Activated CD4-positive, alpha-beta T cell treated with anti-CD3 and anti-CD28 coated beads, Interleukin-2, amount 50 U/mL, for 16 hours (primary cell): ENCODE data around the gene CMC1.
A peak's percentile ranks its signal among the peaks of the same experiment; 100 is the strongest.
"Not testable (repeated sequence)": the region's sequence is repeated elsewhere in the genome, so short reads cannot be mapped to it uniquely, and the experiment has no call there.

ENCODE experiments used
- DNase-seq: peaks from one replicate; pipeline ENCODE4 v3.0.0-alpha.2; 2020

The CMC1 gene

DNA sequence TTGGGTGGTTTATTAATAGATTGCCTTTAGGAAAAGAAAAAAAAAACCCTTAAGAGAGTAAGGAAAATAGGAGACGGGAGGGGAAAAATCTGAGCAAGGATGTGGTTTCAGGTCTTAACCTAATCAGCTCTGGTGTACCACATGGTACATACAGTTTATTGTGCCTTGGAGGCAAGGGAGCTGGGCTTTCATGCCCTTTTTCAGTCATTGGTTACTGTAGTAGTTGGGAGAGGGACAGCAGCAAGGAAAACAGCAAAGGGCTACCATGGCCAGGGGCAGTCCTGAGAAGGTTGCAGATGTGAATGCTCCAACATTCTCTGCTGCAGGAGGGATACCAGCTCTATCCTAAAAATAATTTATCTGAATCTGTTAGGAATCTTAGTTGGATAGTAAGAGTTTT, 5.9 kb downstream of the CMC1 start:
- no peak for DNase-seq

DNA sequence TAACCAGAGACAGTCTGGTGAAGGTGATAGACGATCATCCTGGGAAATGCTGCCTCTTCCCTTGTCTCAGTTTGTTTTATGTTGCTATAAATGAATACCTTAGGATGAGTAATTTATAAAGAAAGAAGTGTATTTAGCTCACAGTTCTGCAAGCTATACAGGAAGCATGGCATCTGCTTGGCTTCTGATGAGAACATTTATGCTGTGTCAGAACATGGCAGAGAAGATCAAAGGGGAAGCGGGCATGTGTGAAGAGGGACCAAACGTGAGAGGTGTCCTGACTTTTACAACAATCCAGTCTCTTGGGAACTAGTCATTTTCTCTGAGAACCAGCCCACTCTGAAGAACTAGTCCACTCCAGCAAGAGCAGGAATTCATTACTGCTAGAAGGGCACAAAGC, 9.6 kb downstream of the CMC1 start:
- peak; percentile 35 for DNase-seq

DNA sequence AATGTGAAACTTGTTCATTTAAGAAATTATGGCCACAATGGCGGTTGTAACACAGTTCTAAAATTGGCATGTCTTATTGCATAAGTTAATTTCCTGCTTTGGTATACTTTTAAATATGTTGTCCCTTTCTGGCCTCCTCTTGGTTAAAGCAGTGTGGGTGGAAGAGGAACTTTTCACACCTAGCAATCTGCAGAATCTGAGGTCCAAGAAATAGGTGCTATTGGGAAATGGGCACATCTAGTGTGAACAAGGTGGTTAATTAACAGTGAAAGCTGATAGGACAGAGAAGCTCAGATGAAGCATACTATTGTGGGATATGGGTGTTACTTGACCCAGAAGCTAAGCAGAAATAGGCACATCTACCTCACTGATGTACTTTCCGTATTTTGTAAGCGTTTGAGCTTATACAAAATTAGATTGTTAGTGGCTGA, 10.6 kb downstream of the CMC1 start:
- DNase-seq: peak; percentile 55

DNA sequence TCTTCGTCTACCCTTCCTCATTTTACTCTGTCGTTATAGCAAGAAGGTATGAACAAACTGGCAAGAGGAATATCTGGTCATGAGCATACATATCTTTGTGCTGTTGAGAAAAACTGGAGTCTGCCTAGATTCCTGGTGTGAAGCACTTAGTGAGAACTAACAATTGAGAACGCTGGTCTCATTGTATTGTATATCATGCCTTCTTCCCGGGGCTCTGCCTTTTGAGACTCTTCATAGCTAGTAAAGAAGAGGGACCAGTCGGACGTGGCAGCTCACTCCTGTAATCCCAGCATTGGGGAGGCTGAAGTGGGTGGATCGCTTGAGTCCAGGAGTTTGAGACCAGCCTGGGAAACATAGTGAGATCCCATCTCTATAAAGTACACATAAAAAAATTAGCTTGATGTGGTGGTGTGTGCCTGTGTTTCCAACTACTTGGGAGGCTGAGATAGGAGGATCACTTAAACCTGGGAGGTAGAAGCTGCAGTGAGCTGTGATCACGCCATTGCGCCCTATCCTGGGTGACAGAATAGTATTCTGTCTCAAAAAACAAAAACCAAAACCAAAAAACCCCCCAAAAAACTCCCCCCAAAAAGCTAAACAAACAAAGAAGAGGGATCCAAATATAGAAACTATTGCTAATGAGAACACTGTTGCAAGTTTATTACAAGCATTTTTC, 11.8 kb downstream of the CMC1 start:
- DNase-seq: no peak

DNA sequence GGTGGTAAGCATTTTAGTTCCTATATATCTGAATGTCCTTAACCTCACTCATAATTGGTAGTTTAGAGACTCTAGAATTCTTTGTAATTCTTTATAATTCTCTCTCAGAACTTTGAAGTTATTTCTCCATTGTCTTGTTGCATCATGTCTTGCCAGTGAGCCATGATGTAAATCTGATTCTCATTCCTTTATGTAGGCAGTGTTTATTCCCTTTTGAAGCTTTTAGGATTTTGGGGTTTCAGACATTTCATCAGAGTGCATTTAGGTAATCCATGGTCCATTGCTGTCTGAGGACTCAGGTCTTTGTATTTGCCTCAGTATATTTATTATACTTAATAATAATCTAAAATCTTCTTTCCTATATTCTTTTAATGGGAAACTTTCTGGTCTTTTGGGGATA, 20.6 kb downstream of the CMC1 start:
- no peak for DNase-seq

DNA sequence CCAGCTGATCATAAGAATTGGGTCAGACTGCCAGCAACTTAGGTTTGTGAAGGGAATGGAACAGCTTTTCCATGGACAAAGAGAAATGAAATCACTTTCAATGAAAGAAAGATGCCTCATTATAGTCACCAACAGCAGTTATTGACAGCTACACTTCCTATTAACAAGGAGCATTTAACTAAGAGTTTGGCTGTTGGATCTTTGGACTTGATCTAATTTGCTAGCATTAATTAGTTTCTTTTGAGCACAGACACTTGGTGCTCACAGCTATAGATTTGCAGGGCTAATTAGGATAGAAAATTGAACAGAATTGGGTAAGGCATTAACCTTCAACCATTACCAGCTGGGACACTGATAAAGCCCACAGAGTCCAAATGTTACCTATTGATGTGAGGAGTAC, 24.2 kb downstream of the CMC1 start:
- DNase-seq: no peak

DNA sequence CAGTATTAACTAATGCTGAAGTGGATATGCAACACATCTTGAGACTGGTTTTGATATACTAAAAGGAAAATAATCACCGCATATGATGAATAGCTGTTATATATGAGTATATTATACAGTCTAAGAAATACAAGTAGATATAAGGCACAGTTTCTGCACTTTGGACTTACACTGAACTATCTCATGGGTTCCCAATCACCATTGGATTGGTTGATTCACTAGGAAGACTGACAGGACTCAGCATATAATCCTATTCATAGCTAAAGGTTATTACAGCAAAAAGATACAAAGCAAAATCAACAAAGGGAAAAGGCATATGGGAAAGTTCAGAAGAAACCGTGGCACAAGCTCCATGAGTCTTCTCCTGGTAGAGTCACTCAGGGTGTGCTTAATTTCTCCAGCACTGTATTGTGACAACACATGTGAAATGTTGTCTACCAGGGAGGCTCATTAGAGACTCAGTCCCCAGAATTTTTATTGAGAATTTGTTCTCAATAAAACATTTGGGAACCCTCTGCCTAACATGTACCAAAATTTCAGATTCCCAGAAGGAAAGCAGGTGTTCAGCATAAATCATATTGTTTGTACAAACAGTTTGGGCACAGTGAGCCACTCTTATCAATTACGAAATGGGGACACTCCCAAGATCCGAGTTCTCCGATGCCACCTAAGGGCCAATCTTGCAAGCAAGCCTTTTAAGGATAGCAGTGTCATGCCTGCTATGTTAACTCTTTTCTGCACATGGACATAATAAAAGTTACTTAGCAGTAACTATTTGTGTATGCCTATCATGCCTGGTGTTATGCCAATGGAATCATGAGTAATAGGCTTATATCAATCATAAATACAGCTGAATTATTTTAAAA, 26.8 kb downstream of the CMC1 start:
- no peak for DNase-seq

DNA sequence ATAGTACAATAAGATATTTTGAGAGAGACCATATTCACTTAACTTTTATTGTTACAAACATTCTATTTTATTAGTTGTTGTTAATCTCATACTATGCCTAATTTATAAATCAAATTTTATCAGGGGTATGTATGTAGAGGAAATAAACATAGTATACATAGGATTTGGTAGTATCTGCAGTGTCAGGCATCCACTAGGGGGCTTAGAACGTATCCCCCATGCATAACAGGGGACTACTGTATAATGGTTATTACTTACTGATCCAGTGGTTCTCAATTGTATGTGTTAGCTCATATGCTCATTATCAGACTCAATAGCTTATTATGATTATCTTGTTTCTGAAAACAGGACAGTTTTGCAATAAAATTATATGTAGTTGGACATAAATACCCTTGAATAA, 27.6 kb downstream of the CMC1 start:
- no peak for DNase-seq

DNA sequence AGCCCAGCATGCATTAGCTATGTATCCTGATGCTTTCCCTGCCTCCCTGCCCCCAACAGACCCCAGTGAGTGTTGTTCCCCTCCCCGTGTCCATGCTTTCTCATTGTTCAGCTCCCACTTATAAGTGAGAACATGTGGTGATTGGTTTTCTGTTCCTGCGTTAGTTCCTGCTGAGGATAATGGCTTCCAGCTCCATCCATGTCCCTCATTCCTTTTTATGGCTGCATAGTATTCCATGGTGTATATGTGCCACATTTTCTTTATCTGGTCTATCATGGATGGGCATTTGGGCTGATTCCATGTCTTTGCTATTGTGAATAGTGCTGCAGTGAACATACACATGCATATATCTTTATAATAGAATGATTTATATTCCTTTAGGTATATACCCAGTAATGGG, 28.5 kb downstream of the CMC1 start:
- DNase-seq: not testable (repeated sequence)

DNA sequence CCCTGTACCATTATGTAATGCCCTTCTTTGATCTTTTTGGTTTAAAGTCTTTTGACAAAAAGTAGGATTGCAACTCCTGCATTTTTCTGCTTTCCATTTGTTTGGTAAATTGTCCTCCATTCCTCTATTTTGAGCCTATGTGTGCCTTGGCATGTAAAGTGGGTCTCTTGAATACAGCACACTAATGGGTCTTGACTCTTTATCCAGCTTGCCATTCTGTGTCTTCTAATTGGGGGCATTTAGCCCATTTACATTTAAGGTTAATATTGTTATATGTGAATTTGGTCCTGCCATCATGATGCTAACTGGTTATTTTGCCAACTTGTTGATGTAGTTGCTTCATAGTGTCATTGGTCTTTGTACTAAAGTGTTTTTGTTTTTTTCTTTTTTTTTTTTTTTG, 32.4 kb downstream of the CMC1 start:
- DNase-seq: no peak

DNA sequence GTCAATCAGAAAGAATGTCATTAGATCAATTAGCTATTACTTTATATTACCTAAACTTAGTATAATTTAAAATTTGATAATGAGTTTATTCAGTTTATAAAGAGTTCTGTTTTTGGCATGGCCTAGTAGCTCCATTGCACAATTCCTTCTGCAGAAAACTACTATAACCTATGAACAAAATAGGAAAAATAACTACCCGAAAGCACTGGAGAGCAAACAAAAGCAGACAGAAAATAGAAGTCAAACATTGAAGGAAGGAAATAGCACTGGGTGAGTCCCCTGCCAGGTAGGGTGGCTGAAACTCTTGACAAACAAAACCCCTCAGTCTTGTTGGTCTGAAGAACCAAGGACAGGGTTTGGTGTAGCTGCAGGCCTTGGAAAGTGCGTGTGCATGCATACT, 37.5 kb downstream of the CMC1 start:
- DNase-seq: no peak

DNA sequence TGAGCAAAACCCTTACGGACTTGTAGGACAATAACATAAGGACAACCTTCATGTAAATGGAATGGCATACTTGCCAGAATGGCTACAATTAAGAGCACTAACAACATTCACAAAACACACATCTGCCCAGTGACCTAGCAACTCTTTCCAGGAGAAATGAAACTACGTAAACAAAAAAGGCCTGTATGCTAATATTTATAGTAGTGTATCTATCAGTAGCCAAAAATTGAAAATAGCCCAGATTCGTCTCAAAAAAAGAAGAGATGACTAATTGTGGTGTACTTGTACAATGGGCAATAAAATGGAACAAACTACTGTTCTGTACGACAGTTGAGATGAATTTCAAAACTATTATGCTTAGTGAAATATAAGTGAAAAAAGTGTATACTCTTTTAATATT, 38.4 kb downstream of the CMC1 start:
- no peak for DNase-seq

DNA sequence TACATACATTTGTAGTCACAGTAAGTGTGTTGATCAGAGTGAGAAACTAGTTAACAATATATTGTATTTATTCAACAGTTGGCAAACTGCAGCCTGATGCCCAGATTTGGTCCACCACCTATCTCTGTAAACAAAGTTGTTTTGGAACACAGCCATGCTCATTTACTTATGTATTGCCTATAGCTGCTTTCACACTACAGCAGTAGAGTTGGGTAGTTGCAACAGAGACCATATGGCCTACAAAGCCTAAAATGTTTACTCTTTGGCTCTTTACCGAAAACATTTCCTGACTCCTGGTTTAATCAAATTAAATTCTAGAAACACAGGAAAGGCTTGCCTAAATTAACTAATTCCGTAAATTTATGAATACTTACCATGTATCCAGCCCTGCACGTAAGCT, 39.4 kb downstream of the CMC1 start:
- DNase-seq: no peak

DNA sequence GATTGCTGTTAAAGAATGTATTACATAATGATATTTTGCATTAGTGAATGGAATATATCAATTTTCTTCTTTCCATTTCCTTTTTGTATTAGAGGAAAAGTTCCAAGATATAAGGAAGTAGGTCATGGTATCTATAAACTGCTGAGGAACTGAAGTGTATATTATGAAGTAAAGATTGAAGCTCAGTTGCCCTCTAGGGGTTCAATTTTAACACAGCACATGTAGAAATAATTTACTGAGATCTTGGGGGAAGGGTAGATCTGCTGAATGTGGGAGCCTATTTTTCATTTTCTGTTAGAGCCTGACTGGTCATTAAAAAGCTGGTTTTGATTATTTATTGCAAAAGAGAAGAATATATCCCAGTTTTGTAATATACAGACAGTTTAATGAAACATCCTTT, 45.2 kb downstream of the CMC1 start:
- DNase-seq: peak; percentile 20

DNA sequence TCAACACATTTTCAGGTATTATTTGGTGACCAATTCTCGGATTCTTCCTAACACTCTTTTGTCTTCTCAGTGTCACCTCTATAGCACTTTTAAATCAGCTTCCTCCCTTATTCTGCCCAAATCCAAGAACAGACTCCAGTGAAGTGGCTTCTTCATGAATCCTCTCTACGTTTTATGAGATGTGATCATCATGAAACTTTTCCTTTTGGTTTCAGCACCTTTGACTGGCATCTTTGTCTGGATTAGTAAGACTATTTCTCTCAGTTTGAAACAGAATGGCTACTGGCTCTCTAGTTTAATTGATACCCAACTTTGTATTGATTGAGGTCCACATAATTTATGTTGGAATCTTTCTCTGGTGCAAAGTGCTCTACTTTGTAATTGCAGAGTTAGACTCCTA, 45.6 kb downstream of the CMC1 start:
- DNase-seq: no peak

DNA sequence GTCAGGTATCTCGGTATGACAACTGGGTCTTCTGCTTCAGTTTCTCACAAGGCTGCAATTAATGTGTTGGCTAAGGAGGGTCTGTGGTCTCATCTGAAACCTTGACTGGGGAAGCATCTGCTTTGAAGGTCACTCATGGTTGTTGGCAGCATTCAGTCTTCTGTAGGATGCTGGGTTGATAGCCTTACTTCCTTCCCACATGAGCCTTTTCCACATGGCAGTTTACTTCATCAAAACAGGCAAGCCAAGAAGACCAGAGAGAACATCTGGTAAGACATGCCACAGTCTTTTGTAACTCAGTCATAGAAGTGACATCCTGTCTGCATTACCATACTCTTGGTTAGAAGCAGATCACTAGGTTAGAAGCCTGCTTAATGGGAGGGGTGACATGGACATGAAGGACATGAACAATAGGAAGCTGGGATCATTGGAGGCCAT, 49.5 kb downstream of the CMC1 start:
- no peak for DNase-seq

DNA sequence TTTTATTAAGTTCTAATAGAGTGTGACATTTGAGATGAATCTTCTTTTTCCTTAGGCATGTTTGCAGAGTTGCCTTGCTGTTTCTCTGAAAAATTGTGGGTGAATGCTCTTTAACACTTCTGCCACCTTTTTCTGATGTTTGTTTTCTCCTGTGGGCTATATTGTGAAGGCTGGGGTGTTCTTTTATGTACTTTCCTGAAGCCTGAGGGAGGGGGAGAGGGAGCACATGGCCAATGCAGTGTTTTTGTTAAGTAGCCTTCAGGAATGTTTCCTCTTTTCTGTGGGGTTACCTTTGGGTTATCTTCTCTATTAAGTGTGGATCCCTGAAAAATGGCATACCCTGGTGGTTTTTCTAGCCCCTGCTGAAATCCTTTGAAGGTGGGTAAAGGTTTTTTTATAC, 50.2 kb downstream of the CMC1 start:
- DNase-seq: no peak

DNA sequence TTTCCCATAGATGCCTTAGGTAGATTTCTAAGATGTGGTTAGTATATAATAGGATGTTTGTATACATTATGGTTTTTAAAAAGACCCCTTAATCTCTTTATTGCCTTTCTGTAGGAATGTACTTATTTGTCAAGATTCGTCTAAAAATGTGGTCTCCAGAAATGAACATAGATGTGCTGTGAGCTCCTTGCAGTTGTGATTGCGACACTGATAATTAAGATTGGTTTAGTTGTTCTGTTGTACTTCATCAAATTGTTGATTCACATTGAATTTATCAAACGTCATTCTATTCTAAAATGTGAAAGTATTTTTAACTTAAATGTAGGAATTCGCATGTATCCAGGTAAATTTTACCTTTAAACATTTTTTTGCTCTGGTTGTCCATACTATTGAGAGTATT, 51.2 kb downstream of the CMC1 start:
- no peak for DNase-seq

DNA sequence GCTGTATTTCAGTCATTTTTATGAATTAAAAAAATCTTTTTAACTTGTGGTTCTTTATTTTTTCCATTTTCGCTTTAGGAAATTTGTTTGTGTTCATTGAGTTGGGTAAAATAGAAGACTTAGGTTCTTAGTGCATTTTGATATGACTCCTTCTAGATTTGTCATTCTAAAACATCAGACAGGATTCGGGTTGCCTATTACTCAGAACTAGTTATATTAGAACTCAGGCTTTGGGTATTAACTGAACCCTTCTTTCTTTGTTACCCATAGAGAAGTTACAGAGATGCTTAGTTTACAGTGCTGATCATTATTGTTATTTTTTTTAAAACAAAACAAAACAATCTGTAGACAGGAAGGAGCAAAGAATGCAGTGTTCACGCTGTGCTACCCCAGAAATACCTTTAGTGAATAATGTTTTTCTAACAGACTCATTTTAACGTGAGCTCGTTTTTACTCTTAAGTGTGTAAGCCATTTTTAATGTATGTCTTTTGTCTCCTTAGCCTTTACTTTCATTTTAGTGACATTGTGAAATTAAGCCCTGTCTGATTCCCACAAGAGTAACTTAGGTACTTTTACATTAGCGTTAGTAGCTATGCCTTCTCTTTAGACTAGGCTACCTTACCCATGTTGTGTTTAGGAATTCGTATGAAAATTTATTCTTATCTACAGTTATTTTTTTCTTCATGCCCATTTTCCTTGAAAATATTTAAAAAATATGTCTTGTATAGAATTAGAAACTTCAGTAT, 53.4 kb downstream of the CMC1 start:
- no peak for DNase-seq

DNA sequence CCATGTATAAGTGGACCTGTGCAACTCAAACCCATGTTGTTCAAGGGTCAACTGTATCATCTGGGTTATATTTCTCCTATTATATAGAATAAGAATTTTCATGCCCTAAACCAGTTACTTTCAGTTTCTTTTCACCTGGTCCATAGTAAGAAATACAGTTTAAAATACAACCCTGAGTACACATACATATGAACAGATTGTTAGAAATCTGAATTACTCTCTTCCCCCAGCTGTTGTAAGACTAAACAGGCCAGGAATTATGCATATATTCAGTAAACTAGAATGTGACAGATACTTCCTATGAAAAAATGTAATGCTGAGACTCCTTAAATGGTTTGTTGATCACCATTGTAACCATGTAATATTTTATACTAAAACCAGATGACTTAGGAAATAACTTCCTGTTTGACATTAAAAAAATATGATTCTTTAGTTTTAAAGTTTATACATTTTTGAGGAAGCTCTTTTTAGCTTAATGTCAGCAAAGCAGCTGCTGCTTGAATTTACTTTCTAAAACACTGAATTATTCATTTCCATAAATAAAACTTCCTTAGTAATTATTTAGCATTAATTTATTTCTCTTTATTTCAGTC, 54.6 kb downstream of the CMC1 start:
- no peak for DNase-seq

DNA sequence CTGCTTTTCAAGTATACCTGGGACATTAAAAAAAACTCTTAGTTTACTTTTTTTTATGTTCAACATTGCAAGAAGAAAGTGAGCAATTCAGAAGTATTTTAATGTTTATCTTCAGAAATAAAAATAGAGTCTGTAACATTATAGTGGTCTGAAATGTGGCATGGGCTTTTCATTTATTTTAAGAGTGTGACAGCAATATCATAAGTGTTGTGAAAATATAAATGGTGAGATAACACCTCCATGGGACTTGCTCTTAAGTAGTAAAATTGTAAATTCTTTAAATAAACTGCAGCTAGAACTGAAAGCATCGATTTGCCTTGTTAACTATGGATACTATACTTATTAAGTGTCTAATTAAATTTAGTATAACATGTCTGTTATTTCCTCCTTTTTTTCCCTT, 58.3 kb downstream of the CMC1 start:
- DNase-seq: no peak

DNA sequence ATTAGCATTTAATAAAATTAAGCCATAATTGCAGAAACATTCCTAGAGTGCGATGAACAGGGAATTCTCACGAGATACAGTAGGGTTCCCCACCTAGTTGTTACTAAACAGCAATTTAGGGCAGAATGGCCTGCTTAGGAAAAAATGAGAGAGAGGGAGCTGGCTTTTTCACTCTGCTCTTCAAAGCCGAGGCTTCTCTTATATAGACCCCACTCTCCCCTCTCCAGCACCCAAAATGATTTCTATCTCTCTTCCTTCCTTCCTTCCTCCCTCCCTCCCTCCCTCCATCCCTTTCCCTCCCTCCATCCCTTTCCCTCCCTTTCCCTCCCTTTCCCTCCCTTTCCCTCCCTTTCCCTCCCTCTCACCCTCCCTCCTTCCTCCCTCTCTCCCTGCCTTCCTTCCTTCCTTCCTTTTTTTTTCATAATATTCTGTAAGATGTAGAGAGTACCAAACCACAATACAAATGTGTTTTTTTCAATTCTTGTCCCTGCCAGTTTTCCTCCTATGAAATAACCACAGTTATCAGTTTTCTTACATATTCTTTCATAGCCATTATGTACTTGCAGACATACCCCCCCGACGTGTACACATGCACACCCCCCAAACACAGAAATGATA, 59.0 kb downstream of the CMC1 start:
- no peak for DNase-seq

DNA sequence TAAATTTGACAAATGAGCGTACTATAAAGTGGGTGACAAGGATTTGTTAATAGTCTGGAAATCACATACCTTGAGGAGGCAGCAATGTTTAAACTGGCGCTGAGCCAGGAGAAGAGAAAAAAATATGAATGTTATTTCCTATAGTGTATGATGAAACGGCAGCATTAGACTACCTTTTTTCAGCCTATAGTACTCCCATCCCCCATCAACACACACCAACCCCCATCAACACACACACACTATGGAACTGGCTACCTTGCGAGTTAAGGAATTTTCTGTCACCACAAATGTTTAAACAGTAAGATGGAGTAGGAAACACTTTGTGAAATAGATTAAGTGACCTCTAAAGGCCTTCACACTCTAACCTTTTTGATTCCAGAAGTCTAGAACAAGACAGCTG, 60.3 kb downstream of the CMC1 start:
- DNase-seq: no peak
